Retinal pigment epithelial cell (primary cell): ENCODE results near the gene CCDC141.

ENCODE experiments used
- DNase-seq: peaks from one replicate; pipeline ENCODE4 v3.0.0-alpha.2; 2010; ENCODE audit warnings: low read depth
- H3K4me3 ChIP-seq: 2 replicates; pipeline ENCODE4 v1.5.1; 2011; ENCODE audit warnings: mild to moderate bottlenecking, low read length, control low read depth, moderate library complexity
- CTCF ChIP-seq: conservative IDR thresholded peaks from 2 replicates; pipeline ENCODE4 v1.5.1; 2011; ENCODE audit warnings: low read depth, low read length, control low read depth, inconsistent platforms

Gene CCDC141

GRCh38 chr2:178924817-178925216 lies 125.1 kb downstream of the CCDC141 start:
- DNase-seq, result no peak
- H3K4me3 ChIP-seq, result no peak overlapping the region
- TF ChIP-seq CTCF, result no peak

- TF ChIP-seq CTCF, result no peak
- H3K4me3 ChIP-seq, result no peak overlapping the region
- no peak for DNase-seq
Observed at GRCh38 chr2:178923546-178923945, 126.4 kb downstream of the CCDC141 start.

GRCh38 chr2:178920916-178921513 lies 128.9 kb downstream of the CCDC141 start:
- DNase-seq, result no peak
- TF ChIP-seq CTCF, result no peak

GRCh38 chr2:178917555-178917954 lies 132.4 kb downstream of the CCDC141 start:
- H3K4me3 ChIP-seq, result no peak overlapping the region
- no peak for DNase-seq
- TF ChIP-seq CTCF, result no peak

More at GRCh38 chr2:178920916-178921513, 128.9 kb downstream of the CCDC141 start:
- no peak overlapping the region for H3K4me3 ChIP-seq

GRCh38 chr2:178915423-178916173 lies 134.3 kb downstream of the CCDC141 start:
- H3K4me3 ChIP-seq, result no peak overlapping the region
- no peak for TF ChIP-seq CTCF
- no peak for DNase-seq

- peak; percentile 96 for TF ChIP-seq CTCF
- no peak overlapping the region for H3K4me3 ChIP-seq
- DNase-seq, result no peak
Observed at GRCh38 chr2:178914259-178914849, 135.6 kb downstream of the CCDC141 start.
